Activated CD8-positive, alpha-beta memory T cell treated with anti-CD3 and anti-CD28 coated beads for 48 hours (primary cell): ENCODE data around the gene BEX1.
"Not testable (repeated sequence)": the region's sequence is repeated elsewhere in the genome, so short reads cannot be mapped to it uniquely, and the experiment has no call there.

Source experiments
- DNase-seq, 3 experiments: peaks; one replicate each; pipeline ENCODE4 v3.0.0-alpha.2; 2020; ENCODE audit warnings: low read depth in 2 of 3, low spot score in 2 of 3

BEX1 gene

GRCh38 chrX:103063918-103064434, at the start of gene BEX1:
TSS of gene BEX1 (minus strand) at chrX:103064171. CDS start at chrX:103063274, 897 bp downstream.
- no peak for DNase-seq

GRCh38 chrX:103109497-103109896, 45.5 kb upstream of the BEX1 start:
- not testable (repeated sequence) for DNase-seq

DNA sequence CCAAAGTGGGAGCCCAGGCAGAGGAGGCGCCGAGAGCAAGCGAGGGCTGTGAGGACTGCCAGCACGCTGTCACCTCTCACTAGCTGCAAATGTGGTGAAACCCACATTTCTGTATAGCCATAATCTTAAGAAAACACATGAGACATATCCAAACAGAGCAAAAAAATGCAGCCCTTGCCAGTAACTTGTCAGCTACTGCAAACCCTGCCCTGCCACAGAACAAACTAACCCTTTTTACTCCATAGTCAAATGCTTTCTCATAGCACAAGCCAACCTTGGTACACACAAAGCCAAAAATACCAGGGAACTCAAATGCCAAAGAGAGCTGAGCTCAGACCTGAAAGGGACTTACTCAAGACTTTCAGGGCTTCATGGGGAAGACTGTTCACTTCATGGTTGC, 43.9 kb upstream of the BEX1 start:
- DNase-seq = no peak

GRCh38 chrX:103107227-103107737, 43.3 kb upstream of the BEX1 start:
- DNase-seq = not testable (repeated sequence)

DNA sequence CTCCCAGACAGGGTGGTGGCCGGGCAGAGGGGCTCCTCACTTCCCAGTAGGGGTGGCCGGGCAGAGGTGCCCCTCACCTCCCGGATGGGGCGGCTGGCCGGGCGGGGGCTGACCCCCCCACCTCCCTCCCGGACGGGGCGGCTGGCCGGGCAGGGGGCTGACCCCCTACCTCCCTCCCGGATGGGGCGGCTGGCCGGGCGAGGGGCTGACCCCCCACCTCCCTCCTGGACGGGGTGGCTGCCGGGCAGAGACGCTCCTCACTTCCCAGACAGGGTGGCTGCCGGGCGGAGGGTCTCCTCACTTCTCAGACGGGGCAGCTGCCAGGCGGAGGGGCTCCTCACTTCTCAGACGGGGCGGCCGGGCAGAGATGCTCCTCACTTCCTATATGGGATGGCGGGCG, 40.4 kb upstream of the BEX1 start:
- DNase-seq = not testable (repeated sequence)

- not testable (repeated sequence) for DNase-seq
Measured at GRCh38 chrX:103103866-103104265, 39.9 kb upstream of the BEX1 start.

DNA sequence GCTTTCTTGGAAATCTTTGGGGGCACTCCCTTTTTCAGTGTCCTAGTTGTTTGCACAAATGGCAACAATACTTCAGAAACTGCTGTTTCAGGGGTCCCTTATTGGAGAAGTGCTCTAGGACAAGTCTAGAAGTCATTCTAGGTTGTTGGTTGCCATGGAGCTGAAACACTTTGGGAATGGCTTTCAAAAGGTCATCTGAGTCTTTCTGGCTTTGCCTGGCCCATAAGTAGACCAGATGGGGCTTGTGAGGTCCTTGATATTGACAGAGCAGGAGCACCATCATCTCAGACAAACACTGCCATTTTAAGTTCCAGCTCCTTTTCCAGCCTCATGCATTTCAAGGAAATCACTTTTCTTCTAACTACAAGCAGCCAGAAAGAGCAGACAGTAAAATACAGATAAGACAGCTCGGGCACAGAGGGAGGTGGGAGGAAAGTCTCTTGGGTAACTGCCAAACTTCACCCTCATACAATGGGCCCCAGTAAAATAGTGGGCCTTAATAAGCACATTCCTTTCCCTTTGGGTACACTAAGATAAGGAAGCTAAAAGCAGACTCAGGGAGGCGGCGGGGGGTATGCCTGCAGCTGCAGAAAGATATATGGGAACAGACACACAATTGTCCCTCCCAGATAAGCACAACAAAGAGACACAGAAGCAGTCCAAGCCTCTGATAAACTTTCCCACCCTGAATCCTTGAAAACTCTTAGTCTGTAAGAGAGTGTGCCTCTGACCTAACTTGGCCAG, 37.5 kb upstream of the BEX1 start:
- DNase-seq = no peak

DNA sequence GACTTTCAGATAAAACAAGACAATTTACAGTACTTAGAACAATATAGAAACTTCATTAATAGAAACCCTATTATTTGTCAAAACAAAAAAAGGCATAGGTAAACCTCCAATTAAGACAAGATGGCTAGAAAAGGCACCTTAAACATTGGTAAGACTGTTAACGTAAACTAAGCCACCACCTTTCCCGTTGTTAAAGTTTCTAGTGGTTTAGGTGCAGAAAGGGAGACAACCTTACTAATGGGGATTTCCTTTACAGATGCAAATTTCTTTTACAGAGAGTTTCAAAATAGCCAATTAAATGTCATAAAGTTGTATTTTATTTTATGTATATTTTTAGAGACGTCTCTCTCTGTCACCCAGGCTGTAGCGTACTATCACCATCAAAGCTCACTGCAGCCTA, 36.5 kb upstream of the BEX1 start:
- DNase-seq = no peak

DNA sequence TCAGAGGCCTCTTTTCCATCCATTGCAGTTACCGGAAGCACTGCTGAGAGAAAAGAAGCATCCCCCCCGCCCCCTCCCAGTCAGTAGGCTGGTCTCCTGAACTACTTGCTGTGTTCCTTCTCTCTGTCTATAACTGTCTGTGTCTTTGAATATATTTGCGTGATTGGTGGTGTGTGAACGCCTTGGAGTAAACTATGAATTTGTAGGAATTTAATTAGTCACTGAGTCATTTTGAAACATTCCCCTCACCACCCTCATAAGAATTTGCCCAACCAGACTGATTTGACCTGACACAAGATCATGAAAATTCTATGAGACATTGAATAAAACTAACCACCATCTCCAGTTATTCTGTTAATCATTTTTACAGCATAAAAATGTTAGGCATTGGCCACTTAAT, 35.7 kb upstream of the BEX1 start:
- no peak for DNase-seq

DNA sequence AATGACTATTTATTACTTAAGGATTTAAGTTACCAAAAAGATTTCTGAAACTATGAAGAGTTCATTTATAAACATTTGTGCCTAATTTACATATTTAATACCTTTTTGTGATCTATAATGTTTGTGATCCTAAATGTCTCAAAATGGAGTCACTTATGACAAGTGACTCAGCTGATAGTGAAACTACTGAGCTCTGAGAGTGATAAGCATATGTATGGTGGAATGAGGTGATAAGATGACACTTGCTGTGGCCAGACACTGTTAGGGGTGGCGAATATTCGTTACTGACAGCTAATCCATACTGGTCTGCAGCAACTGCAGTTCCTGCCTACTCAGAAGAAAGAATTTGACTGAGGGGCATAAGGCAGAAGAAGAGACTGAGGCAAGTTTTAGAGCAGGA, 34.5 kb upstream of the BEX1 start:
- no peak for DNase-seq

- DNase-seq = no peak
Measured at GRCh38 chrX:103092942-103093341, 29.0 kb upstream of the BEX1 start, which contains the start of gene NXF3. TSS of gene NXF3 (minus strand) at chrX:103093143. CDS start at chrX:103093023, 120 bp downstream.

DNA sequence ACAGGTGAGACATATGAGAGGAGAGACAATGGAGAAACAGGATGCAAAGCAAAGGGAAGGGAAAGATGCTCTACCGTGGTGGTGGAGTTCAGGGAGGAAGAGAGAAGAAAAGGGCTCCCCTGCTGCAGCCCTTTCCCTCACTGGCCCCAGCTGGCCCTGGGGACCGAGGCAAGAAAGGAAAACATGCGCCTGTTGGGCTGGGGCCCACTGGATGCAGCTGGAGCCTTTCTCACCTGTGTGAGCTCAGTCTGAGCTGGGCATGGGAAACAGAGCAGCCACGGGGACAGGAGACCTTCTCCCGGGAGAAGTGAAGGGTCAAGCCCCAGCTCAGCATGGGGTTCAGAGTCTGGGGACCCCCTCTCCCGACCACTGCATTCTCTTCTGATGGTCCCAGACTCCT, 17.1 kb upstream of the BEX1 start:
- DNase-seq = no peak

- DNase-seq = no peak
Measured at GRCh38 chrX:103073467-103073866, 9.5 kb upstream of the BEX1 start.

- no peak for DNase-seq
Measured at GRCh38 chrX:103066606-103067005, 2.6 kb upstream of the BEX1 start.

DNA sequence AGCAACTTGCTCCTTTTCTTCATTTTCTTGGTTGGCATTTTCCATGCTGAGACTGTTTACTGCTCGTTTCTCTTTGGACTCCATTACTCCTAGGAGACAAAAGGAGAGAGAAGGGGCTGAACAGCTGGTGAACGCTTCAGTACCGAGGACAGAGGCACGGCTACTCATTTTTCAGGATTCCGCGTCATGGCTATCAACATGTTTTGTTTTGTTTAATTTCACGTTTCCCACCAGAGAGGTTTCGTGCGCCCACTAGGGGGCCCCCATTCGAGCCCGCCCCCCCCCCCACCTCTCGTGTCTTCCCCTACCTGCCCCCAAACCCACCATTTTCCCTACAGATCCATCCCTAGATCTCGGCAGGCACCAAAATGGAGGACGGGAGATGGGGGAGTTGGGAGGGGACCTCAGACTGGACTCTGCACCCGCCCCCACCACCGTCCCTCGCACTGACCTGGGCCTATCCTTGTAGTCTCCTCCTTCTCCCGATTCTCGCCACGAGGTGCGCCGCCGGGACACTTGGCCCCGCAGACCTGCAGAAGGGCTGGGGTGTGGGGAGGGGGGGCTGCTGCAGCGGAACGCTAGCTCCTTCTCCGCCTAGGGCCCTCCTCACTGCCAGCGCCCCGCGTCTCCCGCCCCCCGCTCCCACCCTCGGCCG, 653 bp downstream of the BEX1 start:
- no peak for DNase-seq

GRCh38 chrX:103061486-103061885, 2.5 kb downstream of the BEX1 start:
- DNase-seq = no peak

- no peak for DNase-seq
Measured at GRCh38 chrX:103056902-103057301, 7.1 kb downstream of the BEX1 start.

DNA sequence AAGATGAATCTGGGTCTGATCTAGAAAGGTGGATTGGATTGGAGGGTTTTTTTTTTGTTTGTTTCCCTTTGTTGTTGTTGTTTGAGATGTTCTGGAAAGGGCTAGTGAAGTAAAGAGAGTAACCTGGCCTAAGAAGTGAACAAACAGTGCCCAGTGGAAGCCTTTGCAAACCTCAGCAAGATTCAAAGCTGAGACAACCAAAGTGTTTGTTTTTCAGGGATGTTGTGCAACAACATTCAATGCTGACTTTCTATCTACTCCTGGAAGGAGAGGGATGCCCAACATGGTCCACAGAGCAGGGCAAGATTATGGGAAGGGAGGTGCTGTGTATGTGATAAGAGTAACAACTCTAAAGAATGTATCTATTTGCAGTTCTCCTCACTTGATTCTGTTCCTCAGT, 11.3 kb downstream of the BEX1 start:
- DNase-seq = no peak

GRCh38 chrX:103051260-103051789, 12.6 kb downstream of the BEX1 start:
- DNase-seq = no peak

DNA sequence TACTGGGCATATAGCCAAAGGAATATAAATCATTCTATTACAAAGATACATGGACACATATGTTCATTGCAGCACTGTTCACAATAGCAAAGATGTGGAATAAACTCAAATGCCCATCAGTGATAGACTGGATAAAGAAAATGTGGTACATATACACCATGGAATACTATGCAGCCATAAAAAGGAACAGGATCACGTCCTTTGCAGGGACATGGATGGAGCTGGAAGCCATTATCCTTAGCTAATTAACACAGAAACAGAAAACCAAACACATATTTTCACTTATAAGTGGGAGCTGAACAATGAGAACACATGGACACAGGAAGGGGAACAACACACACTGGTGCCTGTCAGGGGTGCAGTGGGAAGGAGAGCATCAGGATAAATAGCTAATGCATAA, 30.6 kb downstream of the BEX1 start:
- not testable (repeated sequence) for DNase-seq

GRCh38 chrX:103017542-103017941, 46.4 kb downstream of the BEX1 start:
- no peak for DNase-seq

DNA sequence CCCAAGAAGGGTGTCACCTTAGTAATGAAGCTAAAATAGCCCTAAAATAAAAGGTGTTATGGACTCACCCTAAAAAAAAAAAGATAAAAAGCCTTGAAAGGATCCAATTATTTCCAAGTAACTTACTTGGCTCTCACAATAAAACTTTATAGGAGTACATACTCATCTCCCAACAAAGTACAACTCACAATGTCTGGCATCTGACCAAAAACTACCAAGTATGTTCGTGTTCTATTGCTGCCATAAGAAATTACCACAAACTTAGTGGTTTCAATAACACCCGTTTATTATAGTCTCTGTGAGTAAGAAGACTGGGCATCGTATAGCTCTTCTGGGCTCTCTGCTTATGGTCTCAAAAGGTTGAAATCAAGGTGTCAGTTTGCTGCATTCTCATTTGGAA, 51.0 kb downstream of the BEX1 start:
- no peak for DNase-seq
